WTC11 (cell line): ENCODE data around the gene C6. TPM values are rescaled to one million over a fixed set of nuclear protein-coding genes. Genes with fewer than 3 reads are reported as not detected.
A peak's percentile ranks its signal among the peaks of the same experiment; 100 is the strongest.

ENCODE experiments used
- ATAC-seq: fragments of 200-7000 bp; cut with Tn5 transposase; 2 replicates; pipeline ENCODE4 v1.10.0; 2021; ENCODE audit warnings: mild to moderate bottlenecking, moderate library complexity
- CTCF ChIA-PET: fragments of 300-600 bp; sonication (Branson Sonifier 250); formaldehyde crosslinking; loops from one replicate; lab custom pipeline; 2021; ENCODE audit warnings: antibody characterized with exemption; lab: Charles Lee
- POLR2A ChIA-PET: fragments of 350-600 bp; sonication (Branson Sonifier 250); formaldehyde crosslinking; loops from one replicate; lab custom pipeline; 2021; ENCODE audit warnings: antibody characterized with exemption; lab: Charles Lee
- DNase-seq: peaks from one replicate; pipeline ENCODE4 v3.0.0; 2021; ENCODE audit warnings: low spot score
- H3K27ac Mint-ChIP-seq: 2 replicates; pipeline ENCODE4 v1.8.0; 2021; ENCODE audit warnings: mixed read lengths
- H3K27me3 Mint-ChIP-seq: 2 replicates; pipeline ENCODE4 v1.8.0; 2021; ENCODE audit warnings: low read depth, mild to moderate bottlenecking, moderate library complexity, mixed read lengths
- H3K36me3 Mint-ChIP-seq: 2 replicates; pipeline ENCODE4 v1.8.0; 2021; ENCODE audit warnings: mixed read lengths
- H3K4me1 Mint-ChIP-seq: 2 replicates; pipeline ENCODE4 v1.8.0; 2022; ENCODE audit warnings: mixed read lengths
- H3K4me3 Mint-ChIP-seq: 2 replicates; pipeline ENCODE4 v1.8.0; 2021; ENCODE audit warnings: mild to moderate bottlenecking, moderate library complexity, mixed read lengths
- H3K9me3 Mint-ChIP-seq: 2 replicates; pipeline ENCODE4 v1.8.0; 2021; ENCODE audit warnings: mixed read lengths
- ATF1 ChIP-seq: sonication (generic); formaldehyde crosslinking; IDR thresholded peaks from 2 replicates; pipeline ENCODE4 v1.8.1; 2023; ENCODE audit warnings: mild to moderate bottlenecking, moderate library complexity, missing genetic modification reagents
- ELF4 ChIP-seq: sonication (generic); formaldehyde crosslinking; IDR thresholded peaks from 2 replicates; pipeline ENCODE4 v1.8.1; 2022; ENCODE audit warnings: low read depth, mild to moderate bottlenecking, moderate library complexity, missing genetic modification reagents
- FOXJ3 ChIP-seq: sonication (generic); formaldehyde crosslinking; IDR thresholded peaks from 2 replicates; pipeline ENCODE4 v1.9.0; 2021; ENCODE audit warnings: missing genetic modification reagents, mild to moderate bottlenecking, borderline replicate concordance
- GABPB1 ChIP-seq: sonication (generic); formaldehyde crosslinking; IDR thresholded peaks from 2 replicates; pipeline ENCODE4 v1.8.1; 2023; ENCODE audit warnings: mild to moderate bottlenecking, missing genetic modification reagents
- NFYB ChIP-seq: sonication (generic); formaldehyde crosslinking; conservative IDR thresholded peaks from 2 replicates; pipeline ENCODE4 v1.8.0; 2022; ENCODE audit warnings: low read depth, missing genetic modification reagents
- SMAD3 ChIP-seq: sonication (generic); formaldehyde crosslinking; IDR thresholded peaks from 2 replicates; pipeline ENCODE4 v1.8.0; 2022; ENCODE audit warnings: missing genetic modification reagents, mild to moderate bottlenecking, borderline replicate concordance
- SMAD4 ChIP-seq: sonication (generic); formaldehyde crosslinking; IDR thresholded peaks from 2 replicates; pipeline ENCODE4 v1.8.0; 2022; ENCODE audit warnings: mild to moderate bottlenecking, missing genetic modification reagents
- ZNF121 ChIP-seq: sonication (generic); formaldehyde crosslinking; IDR thresholded peaks from 2 replicates; pipeline ENCODE4 v1.8.0; 2023; ENCODE audit warnings: missing genetic modification reagents
- ZNF219 ChIP-seq: sonication (generic); formaldehyde crosslinking; IDR thresholded peaks from 2 replicates; pipeline ENCODE4 v1.8.0; 2023; ENCODE audit warnings: missing genetic modification reagents, mild to moderate bottlenecking, borderline replicate concordance
- ZNF232 ChIP-seq: sonication (generic); formaldehyde crosslinking; IDR thresholded peaks from 2 replicates; pipeline ENCODE4 v1.8.0; 2022; ENCODE audit warnings: mild to moderate bottlenecking, missing genetic modification reagents
- ZNF423 ChIP-seq: fragments of 250-450 bp; sonication (Bioruptor Pico); IDR thresholded peaks from 2 replicates; pipeline ENCODE4 v2.1.2; 2022; ENCODE audit warnings: mild to moderate bottlenecking, moderate library complexity
- total RNA-seq: library from RNA; stranded (reverse); gene quantifications from 3 replicates; pipeline ENCODE4 v1.2.3, GENCODE V29; 2021
- TF ChIP-seq, protein P1 (sequence below): sonication (generic); formaldehyde crosslinking; IDR thresholded peaks from 2 replicates; pipeline ENCODE4 v1.8.0; 2022; ENCODE audit warnings: mild to moderate bottlenecking, missing genetic modification reagents
- TF ChIP-seq, protein P2 (sequence below): sonication (generic); formaldehyde crosslinking; IDR thresholded peaks from 2 replicates; pipeline ENCODE4 v1.8.0; 2023; ENCODE audit warnings: missing genetic modification reagents, mild to moderate bottlenecking, borderline replicate concordance
- TF ChIP-seq, protein P3 (sequence below): fragments of 200-600 bp; IDR thresholded peaks from 2 replicates; pipeline ENCODE4 v1.8.0; 2022; ENCODE audit warnings: antibody characterized with exemption

The C6 gene
- total RNA-seq, 1 experiment from 2014 or later: 0.13 TPM

DNA sequence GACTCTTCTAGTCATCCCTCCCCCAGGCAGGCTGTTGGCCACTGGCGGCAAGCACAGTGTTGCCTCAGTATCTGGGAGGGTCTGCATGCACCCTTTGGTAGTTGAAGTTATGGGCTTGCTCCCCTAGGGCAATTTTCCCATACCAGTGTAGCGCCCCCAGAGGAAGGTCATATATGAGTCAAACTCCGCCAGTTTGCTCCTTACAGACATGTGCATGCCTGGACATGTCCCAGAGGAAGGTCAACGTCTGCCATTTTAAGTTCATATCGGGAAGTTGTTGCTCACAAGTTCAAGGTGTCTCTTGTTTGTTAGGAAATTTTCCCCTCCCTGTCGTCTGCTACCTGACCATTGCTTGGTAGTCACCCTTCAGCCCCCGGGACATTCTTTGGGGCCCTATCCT, 90.9 kb downstream of the C6 start:
- no peaks in the 10 kb centered on the region for H3K27me3 Mint-ChIP-seq
- DNase-seq (peak; percentile 18), ATAC-seq (peak; percentile 81)
- H3K36me3 Mint-ChIP-seq: peaks cover 11% of the 10 kb centered on the region
- peak overlapping the region; percentile 15 for H3K27ac Mint-ChIP-seq
- TF ChIP-seq ATF1 (CRISPR knock-in tag): no peak
- TF ChIP-seq, protein P1, sequence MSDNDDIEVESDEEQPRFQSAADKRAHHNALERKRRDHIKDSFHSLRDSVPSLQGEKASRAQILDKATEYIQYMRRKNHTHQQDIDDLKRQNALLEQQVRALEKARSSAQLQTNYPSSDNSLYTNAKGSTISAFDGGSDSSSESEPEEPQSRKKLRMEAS: no peak
- ChIA-PET POLR2A (no interaction called here), CTCF (interaction anchor here (2.9 kb wide), 1 partner anchor 218 kb away, joined by 10 read pairs; no protein-coding TSS in a partner anchor)
- no peak overlapping the region for H3K4me3 Mint-ChIP-seq
- H3K4me1 Mint-ChIP-seq: peaks cover under 1% of the 10 kb centered on the region
- peaks cover 18% of the 10 kb centered on the region for H3K9me3 Mint-ChIP-seq

DNA sequence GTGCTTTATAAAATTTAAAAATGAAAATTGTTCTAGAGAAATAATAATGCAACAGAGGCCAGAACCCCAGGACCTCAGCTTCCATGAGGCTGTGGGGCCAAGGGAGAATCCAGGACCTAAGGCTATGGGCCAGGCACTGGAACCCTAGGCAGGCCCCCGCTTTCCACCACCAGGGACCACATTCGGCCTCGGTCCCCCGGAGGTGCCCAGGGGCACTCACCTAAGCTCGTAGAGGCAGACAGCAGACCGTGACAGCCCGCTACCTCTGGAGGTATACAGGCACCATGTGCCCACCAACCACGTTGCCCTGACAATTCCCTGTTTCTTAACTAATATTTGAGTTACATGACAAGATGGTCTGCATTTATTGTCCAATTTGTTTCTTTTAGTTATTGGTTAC, 92.7 kb downstream of the C6 start:
- CTCF ChIA-PET: no interaction called here
- ATAC-seq: no peak

DNA sequence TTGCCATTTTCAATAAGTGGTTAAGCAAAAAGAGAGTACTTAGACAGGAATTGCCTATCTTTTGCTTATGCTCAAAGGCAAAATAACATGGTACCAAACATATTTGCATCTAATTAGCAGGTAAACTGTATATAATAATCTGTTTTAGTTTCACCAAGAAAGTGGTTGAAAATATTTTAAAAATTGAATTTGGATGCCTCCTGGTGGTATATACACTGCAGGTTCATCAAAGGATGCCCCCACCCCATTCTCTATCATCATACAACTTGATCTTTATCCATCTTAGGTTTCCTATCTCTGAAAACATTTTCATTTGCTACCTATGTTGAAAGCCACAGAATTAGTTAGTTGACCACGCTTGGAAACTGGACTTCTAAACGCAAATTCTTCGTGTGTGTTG, 95.2 kb downstream of the C6 start:
- H3K27ac Mint-ChIP-seq: no peak overlapping the region
- CTCF ChIA-PET: interaction anchor here (0.6 kb wide), 2 partner anchors 157 to 214 kb away, joined by 3 read pairs; no protein-coding TSS in a partner anchor
- no peaks in the 10 kb centered on the region for H3K27me3 Mint-ChIP-seq
- POLR2A ChIA-PET: no interaction called here
- peaks cover 12% of the 10 kb centered on the region for H3K9me3 Mint-ChIP-seq
- no peak for TF ChIP-seq NFYB (CRISPR knock-in tag)
- no peak for TF ChIP-seq FOXJ3 (CRISPR knock-in tag)
- no peak for TF ChIP-seq SMAD3 (CRISPR knock-in tag)
- no peak for TF ChIP-seq ZNF423
- TF ChIP-seq SMAD4 (CRISPR knock-in tag): no peak
- no peak for TF ChIP-seq ZNF232 (CRISPR knock-in tag)
- TF ChIP-seq ZNF121: no peak
- TF ChIP-seq, protein P2, sequence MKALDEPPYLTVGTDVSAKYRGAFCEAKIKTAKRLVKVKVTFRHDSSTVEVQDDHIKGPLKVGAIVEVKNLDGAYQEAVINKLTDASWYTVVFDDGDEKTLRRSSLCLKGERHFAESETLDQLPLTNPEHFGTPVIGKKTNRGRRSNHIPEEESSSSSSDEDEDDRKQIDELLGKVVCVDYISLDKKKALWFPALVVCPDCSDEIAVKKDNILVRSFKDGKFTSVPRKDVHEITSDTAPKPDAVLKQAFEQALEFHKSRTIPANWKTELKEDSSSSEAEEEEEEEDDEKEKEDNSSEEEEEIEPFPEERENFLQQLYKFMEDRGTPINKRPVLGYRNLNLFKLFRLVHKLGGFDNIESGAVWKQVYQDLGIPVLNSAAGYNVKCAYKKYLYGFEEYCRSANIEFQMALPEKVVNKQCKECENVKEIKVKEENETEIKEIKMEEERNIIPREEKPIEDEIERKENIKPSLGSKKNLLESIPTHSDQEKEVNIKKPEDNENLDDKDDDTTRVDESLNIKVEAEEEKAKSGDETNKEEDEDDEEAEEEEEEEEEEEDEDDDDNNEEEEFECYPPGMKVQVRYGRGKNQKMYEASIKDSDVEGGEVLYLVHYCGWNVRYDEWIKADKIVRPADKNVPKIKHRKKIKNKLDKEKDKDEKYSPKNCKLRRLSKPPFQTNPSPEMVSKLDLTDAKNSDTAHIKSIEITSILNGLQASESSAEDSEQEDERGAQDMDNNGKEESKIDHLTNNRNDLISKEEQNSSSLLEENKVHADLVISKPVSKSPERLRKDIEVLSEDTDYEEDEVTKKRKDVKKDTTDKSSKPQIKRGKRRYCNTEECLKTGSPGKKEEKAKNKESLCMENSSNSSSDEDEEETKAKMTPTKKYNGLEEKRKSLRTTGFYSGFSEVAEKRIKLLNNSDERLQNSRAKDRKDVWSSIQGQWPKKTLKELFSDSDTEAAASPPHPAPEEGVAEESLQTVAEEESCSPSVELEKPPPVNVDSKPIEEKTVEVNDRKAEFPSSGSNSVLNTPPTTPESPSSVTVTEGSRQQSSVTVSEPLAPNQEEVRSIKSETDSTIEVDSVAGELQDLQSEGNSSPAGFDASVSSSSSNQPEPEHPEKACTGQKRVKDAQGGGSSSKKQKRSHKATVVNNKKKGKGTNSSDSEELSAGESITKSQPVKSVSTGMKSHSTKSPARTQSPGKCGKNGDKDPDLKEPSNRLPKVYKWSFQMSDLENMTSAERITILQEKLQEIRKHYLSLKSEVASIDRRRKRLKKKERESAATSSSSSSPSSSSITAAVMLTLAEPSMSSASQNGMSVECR (CRISPR knock-in tag): no peak
- TF ChIP-seq, protein P3, sequence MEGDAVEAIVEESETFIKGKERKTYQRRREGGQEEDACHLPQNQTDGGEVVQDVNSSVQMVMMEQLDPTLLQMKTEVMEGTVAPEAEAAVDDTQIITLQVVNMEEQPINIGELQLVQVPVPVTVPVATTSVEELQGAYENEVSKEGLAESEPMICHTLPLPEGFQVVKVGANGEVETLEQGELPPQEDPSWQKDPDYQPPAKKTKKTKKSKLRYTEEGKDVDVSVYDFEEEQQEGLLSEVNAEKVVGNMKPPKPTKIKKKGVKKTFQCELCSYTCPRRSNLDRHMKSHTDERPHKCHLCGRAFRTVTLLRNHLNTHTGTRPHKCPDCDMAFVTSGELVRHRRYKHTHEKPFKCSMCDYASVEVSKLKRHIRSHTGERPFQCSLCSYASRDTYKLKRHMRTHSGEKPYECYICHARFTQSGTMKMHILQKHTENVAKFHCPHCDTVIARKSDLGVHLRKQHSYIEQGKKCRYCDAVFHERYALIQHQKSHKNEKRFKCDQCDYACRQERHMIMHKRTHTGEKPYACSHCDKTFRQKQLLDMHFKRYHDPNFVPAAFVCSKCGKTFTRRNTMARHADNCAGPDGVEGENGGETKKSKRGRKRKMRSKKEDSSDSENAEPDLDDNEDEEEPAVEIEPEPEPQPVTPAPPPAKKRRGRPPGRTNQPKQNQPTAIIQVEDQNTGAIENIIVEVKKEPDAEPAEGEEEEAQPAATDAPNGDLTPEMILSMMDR: no peak
- TF ChIP-seq, all 79 proteins: peak for 0
- Mint-ChIP-seq H3K36me3 (peaks cover 11% of the 10 kb centered on the region), H3K4me3 (no peak overlapping the region), H3K4me1 (no peaks in the 10 kb centered on the region)
- no peak for ATAC-seq
- no peak for DNase-seq

More for the DNA sequence above, 92.7 kb downstream of the C6 start:
- TF ChIP-seq ELF4 (CRISPR knock-in tag) (no peak), ZNF219 (CRISPR knock-in tag) (no peak), GABPB1 (no peak)
- TF ChIP-seq, protein P1: no peak
- H3K36me3 Mint-ChIP-seq: peaks cover 11% of the 10 kb centered on the region
- H3K27ac Mint-ChIP-seq: no peak overlapping the region
- H3K27me3 Mint-ChIP-seq: no peaks in the 10 kb centered on the region
- no peaks in the 10 kb centered on the region for H3K4me1 Mint-ChIP-seq
- H3K4me3 Mint-ChIP-seq: no peak overlapping the region
- peaks cover 12% of the 10 kb centered on the region for H3K9me3 Mint-ChIP-seq
- no peak for DNase-seq
- POLR2A ChIA-PET: no interaction called here
